Common myeloid progenitor, CD34-positive (primary cell): ENCODE data around the gene TARM1.

Experiments used
- CTCF ChIA-PET: fragments of 350-600 bp; sonication (Branson Sonifier 250); formaldehyde crosslinking; loops from one replicate; lab custom pipeline; 2021; ENCODE audit warnings: antibody characterized with exemption; lab: Charles Lee
- POLR2A ChIA-PET: fragments of 350-600 bp; sonication (Branson Sonifier 250); formaldehyde crosslinking; loops from one replicate; lab custom pipeline; 2021; ENCODE audit warnings: antibody characterized with exemption; lab: Charles Lee
- DNase-seq, 3 donors: peaks; one replicate each; pipeline versions ENCODE4 v3.0.0 to v3.0.0-alpha.2; 2013
- H3K27ac ChIP-seq, 2 experiments: 1 replicate in 1 of 2; 2 replicates in 1 of 2; pipeline ENCODE4 v1.7.0; 2013; ENCODE audit warnings: inconsistent platforms in 2 of 2, low read length in 2 of 2, mild to moderate bottlenecking in 2 of 2, low read depth in 1 of 2, moderate library complexity in 1 of 2; ENCODE audit not compliant: severe bottlenecking in 2 of 2, insufficient read depth in 1 of 2, poor library complexity in 1 of 2
- H3K27me3 ChIP-seq, 5 experiments: replicated peaks in 2 of 5; 1 replicate in 3 of 5; 2 replicates in 2 of 5; pipeline versions ENCODE4 v1.6.1 to v1.7.0; 2013; ENCODE audit warnings: low read length in 4 of 5, mild to moderate bottlenecking in 2 of 5, moderate library complexity in 2 of 5, inconsistent platforms in 1 of 5; ENCODE audit not compliant: insufficient read depth in 5 of 5, control insufficient read depth in 4 of 5
- H3K36me3 ChIP-seq, 4 experiments: 1 replicate in 2 of 4; 2 replicates in 2 of 4; pipeline versions ENCODE4 v1.6.1 to v1.7.0; 2013; ENCODE audit warnings: low read length in 3 of 4, control low read depth in 1 of 4, mild to moderate bottlenecking in 1 of 4; ENCODE audit not compliant: control insufficient read depth in 4 of 4, insufficient read depth in 4 of 4
- H3K4me1 ChIP-seq, 4 experiments: 1 replicate in 3 of 4; 2 replicates in 1 of 4; pipeline versions ENCODE4 v1.6.1 to v1.7.1; 2013; ENCODE audit warnings: low read length in 3 of 4, mild to moderate bottlenecking in 3 of 4, control low read depth in 1 of 4, inconsistent platforms in 1 of 4, moderate library complexity in 1 of 4; ENCODE audit not compliant: control insufficient read depth in 4 of 4, insufficient read depth in 4 of 4; ENCODE audit errors: control extremely low read depth in 1 of 4
- H3K4me3 ChIP-seq, 7 experiments: 1 replicate in 4 of 7; 2 replicates in 3 of 7; pipeline versions ENCODE4 v1.5.1 to v1.7.0; 2013; ENCODE audit warnings: mild to moderate bottlenecking in 7 of 7, low read length in 6 of 7, moderate library complexity in 6 of 7, inconsistent platforms in 2 of 7, low read depth in 2 of 7, control low read depth in 1 of 7; ENCODE audit not compliant: insufficient read depth in 4 of 7, control insufficient read depth in 1 of 7; ENCODE audit errors: extremely low read depth in 1 of 7
- H3K9me3 ChIP-seq, 5 experiments: 1 replicate in 4 of 5; 2 replicates in 1 of 5; pipeline versions ENCODE4 v1.6.1 to v1.7.1; 2013; ENCODE audit warnings: low read length in 4 of 5, mild to moderate bottlenecking in 2 of 5, inconsistent platforms in 1 of 5, low read depth in 1 of 5, moderate library complexity in 1 of 5; ENCODE audit not compliant: control insufficient read depth in 4 of 5, insufficient read depth in 2 of 5; ENCODE audit errors: control extremely low read depth in 1 of 5
- WGBS: methylation state at CpG from one replicate; pipeline ENCODE4 v1.1.5; 2013; ENCODE audit not compliant: insufficient coverage; 5-methylcytosine and 5-hydroxymethylcytosine counted together

TARM1 gene

DNA sequence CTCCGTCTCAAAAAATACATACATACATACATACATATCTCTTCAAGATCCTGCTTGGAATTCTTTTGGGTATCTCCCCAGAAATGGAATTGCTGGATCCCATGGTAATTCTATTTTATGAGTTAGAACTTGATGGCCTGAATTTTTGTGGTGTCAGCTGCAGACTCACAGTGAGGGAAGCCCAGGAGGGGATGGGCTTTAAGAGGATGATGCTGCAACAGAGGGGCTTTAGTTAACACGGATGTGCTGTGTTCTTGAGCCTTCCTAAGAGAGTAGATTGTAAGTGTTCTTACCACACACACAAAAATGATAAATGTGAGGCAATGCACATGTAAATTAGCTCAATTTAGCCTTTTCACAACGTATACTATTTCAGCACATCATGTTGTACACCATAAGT, 58.0 kb downstream of the TARM1 start:
- Histone ChIP-seq H3K9me3 (no peaks in the 10 kb centered on the region), H3K36me3 (no peaks in the 10 kb centered on the region), H3K4me3 (no peak overlapping the region), H3K4me1 (peaks cover 6 to 32% (median 22%) of the 10 kb centered on the region in 4 experiments), H3K27ac (no peak overlapping the region), H3K27me3 (no peaks in the 10 kb centered on the region)
- DNase-seq = no peak
- ChIA-PET POLR2A (no interaction called here), CTCF (interaction anchor here (0.7 to 4.0 kb wide), 26 partner anchors 9 to 231 kb away, joined by 3 to 19 read pairs (median 4); partner anchors contain the start of genes CACNG7 and PRKCG)
- no CpG with 5 or more reads among the region's 3 CpGs for WGBS

DNA sequence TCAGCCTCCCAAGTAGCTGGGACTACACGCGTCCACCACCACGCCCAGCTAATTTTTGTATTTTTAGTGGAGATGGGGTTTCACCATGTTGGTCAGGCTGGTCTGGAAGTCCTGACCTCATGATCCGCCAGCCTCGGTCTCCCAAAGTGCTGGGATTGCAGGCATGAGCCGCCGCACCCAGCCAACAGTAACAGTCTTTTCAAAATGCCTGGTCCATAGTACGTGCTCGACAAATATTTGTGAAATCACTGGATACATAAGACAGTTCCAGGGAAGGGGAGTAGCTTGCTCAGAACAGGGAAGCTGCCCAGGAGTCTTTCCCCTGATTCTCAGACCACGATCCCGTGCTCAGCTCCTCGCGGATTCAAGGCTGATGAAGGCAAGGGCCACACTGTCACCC, 59.2 kb downstream of the TARM1 start:
- no peak overlapping the region for H3K27ac ChIP-seq
- ChIA-PET POLR2A (no interaction called here), CTCF (interaction anchor here (0.6 to 1.6 kb wide), 3 partner anchors 12 to 181 kb away, joined by 3 to 4 read pairs (median 3); no protein-coding TSS in a partner anchor)
- no peaks in the 10 kb centered on the region for H3K9me3 ChIP-seq
- H3K36me3 ChIP-seq = no peaks in the 10 kb centered on the region
- no peak for DNase-seq
- H3K4me3 ChIP-seq = no peak overlapping the region
- 96% methylated on average over 11 of the region's 13 CpGs for WGBS
- H3K27me3 ChIP-seq = no peaks in the 10 kb centered on the region
- H3K4me1 ChIP-seq = peaks cover 6 to 32% (median 22%) of the 10 kb centered on the region in 4 experiments

DNA sequence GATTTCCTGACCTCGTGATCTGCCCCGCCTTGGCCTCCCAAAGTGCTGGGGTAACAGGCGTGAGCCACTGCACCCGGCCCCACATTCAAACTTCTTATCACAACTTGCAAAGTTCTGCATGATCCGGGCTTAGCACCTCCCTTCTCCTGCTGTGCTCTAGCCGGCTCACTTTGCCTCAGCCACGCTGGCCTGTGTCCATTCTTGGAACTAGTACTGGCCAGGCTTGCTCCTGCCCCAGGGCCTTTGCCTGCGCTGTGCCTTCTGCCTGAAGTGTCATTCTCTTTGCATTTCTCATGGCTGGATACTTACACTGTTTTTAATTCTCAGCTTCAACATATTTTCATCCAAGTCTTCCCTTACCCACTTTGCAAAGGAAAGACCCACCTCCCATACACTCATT, 59.8 kb downstream of the TARM1 start:
- H3K27ac ChIP-seq = no peak overlapping the region
- H3K4me3 ChIP-seq = no peak overlapping the region
- POLR2A ChIA-PET = interaction anchor here (0.6 kb wide), 1 partner anchor 37 kb away, joined by 3 read pairs; no protein-coding TSS in a partner anchor
- peaks cover 6 to 32% (median 22%) of the 10 kb centered on the region in 4 experiments for H3K4me1 ChIP-seq
- H3K36me3 ChIP-seq = no peaks in the 10 kb centered on the region
- H3K27me3 ChIP-seq = peaks cover 0 to 1% (median 0%) of the 10 kb centered on the region in 5 experiments
- no peak for DNase-seq
- WGBS = 93% methylated on average over 8 of the region's 8 CpGs
- CTCF ChIA-PET = interaction anchor here (0.9 to 1.6 kb wide), 2 partner anchors 18 to 180 kb away, joined by 3 to 4 read pairs; no protein-coding TSS in a partner anchor
- H3K9me3 ChIP-seq = no peaks in the 10 kb centered on the region
